Measurements from ENCODE around the gene KLF17.

Gene KLF17

DNA sequence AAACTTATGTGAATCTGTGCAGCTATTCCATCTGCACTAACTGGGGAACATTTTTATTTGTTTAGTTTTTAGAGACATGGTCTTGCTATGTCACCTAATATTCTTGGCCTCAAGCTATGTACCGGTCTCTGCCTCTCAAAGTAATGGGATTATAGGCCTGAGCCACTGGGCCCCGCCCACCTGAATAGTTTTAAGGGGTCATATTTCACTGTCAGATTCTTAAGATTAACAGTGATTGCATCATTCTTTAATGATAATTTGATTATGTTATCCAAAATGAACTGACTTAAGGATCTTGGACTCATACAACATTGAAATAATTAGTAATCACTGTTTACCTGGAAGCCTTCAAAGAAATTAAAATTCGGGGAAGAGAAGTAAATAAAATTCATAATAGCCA, 35.4 kb downstream of the KLF17 start:
- no peak for DNase-seq (ENCODE audit: low spot score)

DNA sequence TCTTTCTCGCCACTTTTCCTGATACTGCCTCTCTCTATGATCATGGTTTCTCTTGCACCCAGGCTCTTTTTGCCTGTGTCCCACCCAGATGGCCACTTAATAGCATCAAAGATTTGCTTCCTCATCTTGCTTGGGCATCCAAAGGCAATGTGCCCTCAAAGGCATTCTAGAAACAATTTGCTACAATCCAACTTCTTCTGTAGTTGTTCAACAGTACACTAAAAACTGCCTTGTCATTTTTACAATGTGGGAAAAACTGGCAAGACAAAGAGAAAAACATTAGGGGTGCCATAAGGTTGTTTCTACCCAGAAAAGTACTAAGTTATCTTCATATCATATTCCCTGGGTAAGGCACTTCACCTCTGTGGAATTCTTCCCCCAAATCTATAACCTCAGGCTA, 39.3 kb downstream of the KLF17 start:
- no peak for DNase-seq (ENCODE audit: low spot score)

DNA sequence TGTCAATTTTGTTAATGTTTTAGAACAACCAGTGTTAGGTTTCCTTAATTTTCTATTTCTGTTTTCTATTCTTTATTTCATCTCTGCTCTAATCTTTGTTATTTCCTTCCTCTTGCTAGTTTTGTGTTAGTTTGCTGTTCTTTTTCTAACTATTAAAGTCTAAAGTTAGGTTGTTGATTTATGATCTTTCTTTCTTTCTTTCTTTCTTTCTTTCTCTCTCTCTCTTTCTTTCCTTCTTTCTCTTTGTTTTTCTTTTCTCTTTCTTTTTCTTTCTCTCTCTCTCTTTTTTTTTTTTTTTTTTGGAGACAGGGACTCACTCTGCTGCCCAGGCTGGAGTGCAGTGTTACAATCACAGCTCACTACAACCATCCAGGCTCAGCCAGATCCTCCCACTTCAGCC, 40.2 kb downstream of the KLF17 start:
- DNase-seq (ENCODE audit: low spot score), result no peak

DNA sequence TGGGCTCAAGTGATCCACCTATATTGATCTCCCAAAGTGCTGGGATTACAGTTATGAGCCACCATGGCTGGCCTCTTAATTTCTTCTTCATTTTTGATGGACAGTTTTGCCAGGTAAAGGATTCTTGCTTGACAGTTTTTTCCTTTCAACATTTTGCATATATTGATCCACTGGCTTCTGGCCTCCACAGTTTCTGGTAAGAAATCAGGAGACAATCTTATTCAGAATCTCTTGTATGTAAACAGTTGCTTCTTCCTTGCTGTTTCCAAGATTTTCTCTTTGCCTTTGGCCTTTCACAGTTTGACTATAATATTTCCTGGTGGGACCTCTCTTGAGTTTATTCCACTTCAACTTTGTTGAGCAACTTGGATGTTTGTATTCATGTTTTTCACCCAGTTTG, 42.9 kb downstream of the KLF17 start:
- no peak for DNase-seq (ENCODE audit: low spot score)

DNA sequence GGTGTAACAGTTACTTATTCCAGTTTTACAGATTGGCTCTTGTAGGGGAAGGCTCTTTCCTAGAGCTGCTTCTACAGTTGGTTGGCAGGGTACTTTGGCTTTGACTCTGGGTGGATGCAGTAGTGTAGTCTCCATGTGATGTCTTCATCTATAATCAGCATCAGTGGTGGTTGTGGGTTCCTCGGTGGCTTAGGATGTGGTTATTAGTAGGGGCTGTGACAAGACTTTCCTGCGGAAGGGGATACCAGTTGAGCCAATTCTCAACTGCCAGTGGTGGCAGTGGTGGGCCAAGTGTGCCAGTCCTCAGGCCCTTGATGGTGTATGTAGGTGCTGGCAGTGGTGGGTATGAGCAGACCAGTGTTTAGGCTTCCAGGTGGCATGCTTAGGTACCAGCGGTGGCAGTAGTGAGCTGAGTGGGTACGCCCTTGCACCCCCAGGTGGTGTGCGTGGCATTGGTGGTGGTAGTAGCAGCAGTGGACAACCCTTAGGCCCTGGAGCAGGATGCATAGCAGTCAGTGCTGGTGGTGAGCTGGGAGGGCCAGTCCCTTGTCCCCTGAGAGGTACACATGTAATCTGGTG, 50.0 kb downstream of the KLF17 start:
- no peak for DNase-seq (ENCODE audit: low spot score)

DNA sequence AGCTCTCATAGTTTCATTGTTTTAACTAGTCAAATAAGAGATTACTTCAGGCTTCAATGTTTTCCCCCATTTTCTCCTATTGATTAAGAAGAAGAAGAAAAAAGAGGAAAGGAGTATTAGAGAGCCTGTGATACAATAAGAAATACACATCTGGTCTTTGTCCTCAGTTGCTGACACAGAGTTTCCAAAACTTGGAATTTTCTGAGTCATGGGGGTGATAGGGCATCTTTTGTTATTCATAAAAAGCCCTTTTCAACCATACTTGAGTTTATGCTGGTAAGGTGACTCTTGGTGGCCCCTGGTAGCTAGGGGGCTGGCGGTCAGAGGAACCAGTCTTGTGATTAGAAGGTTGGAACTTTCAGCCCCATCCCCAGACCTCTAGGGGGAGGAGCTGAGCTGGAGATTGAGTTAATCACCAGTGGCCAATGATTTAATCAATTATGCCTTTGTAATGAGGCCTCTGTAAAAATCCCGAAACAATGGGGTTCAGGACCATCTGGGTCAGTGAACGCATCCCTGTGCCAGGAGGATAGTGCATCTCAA, 51.7 kb downstream of the KLF17 start:
- DNase-seq (ENCODE audit: low spot score), result no peak

DNA sequence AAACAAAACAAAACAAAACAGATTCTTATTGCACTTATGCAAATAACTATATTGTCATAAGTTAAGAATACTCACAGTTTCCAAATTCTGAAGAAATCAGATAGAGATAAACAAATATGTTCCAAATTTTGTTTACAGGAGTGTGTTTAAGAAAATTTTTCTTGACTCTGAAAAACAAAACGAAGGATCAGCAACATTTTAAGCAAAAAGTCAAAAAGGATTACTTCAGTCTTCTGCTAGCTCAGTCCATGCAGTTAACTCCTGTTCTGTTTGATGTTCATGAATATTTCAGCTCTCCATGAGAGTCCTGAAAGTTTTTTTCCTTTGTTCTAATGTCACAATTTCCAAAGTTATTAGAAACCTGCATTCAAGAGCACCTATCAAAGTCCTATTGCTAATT, 56.0 kb downstream of the KLF17 start:
- no peak for DNase-seq (ENCODE audit: low spot score)

Data from AG08396 (cell line).